Transverse colon (tissue), 4 donors: ENCODE results near the gene GPC2.

Experiments
- EP300 ChIP-seq: sonication (generic); formaldehyde crosslinking; IDR thresholded peaks from one replicate; pipeline ENCODE4 v1.6.1; 2017; ENCODE audit warnings: antibody characterized with exemption, low read depth
- POLR2AphosphoS5 ChIP-seq, 3 donors: sonication (generic); formaldehyde crosslinking; IDR thresholded peaks; one replicate each; pipeline ENCODE4 v1.6.1; 2016; ENCODE audit warnings: antibody characterized with exemption in 3 of 3
- TF ChIP-seq, protein P1 (sequence below), 5 experiments: fragments of 200-600 bp in 3 of 5; fragments of 450-650 bp in 2 of 5; sonication (generic) in 3 of 5; IDR thresholded peaks; 1 replicate in 2 of 5; 2 replicates in 3 of 5; pipeline ENCODE4 v1.5.1; 2016 to 2017; ENCODE audit warnings: antibody characterized with exemption in 5 of 5, inconsistent platforms in 3 of 5, mild to moderate bottlenecking in 2 of 5, moderate library complexity in 1 of 5

DNA sequence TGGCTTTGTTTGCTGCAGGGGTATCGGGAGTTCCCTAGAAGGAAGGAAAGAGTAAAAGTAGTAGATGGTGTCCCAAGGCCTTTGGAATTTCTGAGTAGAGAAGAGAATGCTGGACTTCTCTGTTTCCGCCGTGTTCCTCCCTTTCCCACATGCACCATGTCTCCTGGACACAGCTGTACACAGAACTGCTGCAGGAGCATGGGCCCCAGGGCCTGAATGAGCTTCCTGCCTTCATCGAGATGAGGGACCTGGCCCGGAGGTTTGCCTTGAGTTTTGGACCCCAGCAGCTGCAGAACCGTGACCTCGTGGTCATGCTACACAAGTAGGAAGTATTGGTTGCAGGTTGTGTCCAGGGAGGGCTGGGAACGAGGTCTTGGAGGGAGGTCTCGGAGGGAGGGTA is 27.3 kb upstream of the GPC2 start:
- TF ChIP-seq, protein P1, sequence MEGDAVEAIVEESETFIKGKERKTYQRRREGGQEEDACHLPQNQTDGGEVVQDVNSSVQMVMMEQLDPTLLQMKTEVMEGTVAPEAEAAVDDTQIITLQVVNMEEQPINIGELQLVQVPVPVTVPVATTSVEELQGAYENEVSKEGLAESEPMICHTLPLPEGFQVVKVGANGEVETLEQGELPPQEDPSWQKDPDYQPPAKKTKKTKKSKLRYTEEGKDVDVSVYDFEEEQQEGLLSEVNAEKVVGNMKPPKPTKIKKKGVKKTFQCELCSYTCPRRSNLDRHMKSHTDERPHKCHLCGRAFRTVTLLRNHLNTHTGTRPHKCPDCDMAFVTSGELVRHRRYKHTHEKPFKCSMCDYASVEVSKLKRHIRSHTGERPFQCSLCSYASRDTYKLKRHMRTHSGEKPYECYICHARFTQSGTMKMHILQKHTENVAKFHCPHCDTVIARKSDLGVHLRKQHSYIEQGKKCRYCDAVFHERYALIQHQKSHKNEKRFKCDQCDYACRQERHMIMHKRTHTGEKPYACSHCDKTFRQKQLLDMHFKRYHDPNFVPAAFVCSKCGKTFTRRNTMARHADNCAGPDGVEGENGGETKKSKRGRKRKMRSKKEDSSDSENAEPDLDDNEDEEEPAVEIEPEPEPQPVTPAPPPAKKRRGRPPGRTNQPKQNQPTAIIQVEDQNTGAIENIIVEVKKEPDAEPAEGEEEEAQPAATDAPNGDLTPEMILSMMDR (IDR thresholded peaks at IDR 0.05): no peak
- no peak for TF ChIP-seq POLR2AphosphoS5 (IDR thresholded peaks at IDR 0.05)
- TF ChIP-seq EP300: no peak
